Measurements from ENCODE around the gene RAD51B. TPM values are rescaled to one million over a fixed set of nuclear protein-coding genes. Genes with fewer than 3 reads are reported as not detected.
"Not testable (repeated sequence)": the region's sequence is repeated elsewhere in the genome, so short reads cannot be mapped to it uniquely, and the experiment has no call there.

RAD51B gene
- total RNA-seq: 3.3 TPM

- DNase-seq (ENCODE audit: low spot score) (peak; percentile 88), ATAC-seq (peak; percentile 85)
These were observed at the start of gene RAD51B for GRCh38 chr14:67819563-67820421. Gene RAD51B, plus strand, starts transcription at chr14:67819779.

- DNase-seq (ENCODE audit: low spot score): no peak
- no peak for ATAC-seq
These were observed 45.7 kb upstream of the RAD51B start for GRCh38 chr14:67773844-67774377.

GRCh38 chr14:67776653-67777322, 42.8 kb upstream of the RAD51B start:
- DNase-seq (ENCODE audit: low spot score): no peak
- ATAC-seq: no peak

- ATAC-seq (no peak), DNase-seq (ENCODE audit: low spot score) (no peak)
These were observed 40.8 kb upstream of the RAD51B start for GRCh38 chr14:67778792-67779191.

DNA sequence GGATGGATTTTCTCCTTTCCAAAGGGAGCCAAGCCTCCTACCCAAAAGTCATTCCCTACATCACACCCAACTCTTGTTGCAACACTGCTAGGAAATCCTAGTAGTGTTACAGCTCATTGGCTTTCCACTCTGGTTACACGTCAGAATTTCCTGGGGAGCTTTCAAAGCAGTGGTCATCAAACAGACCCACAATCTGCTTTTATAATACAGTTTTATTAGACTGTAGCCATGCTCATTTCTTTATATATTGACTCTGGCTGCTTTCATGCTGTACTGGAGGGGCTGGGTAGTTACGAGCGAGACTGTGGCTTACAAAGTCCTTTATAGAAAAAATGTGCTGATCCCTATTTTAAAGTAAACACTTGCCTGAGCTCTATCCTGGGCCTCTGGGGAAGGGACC, 37.5 kb upstream of the RAD51B start:
- ATAC-seq: no peak
- DNase-seq (ENCODE audit: low spot score): no peak

- ATAC-seq (no peak), DNase-seq (ENCODE audit: low spot score) (no peak)
These were observed 35.2 kb upstream of the RAD51B start for GRCh38 chr14:67784244-67784823.

GRCh38 chr14:67785270-67786109, 34.1 kb upstream of the RAD51B start:
- ATAC-seq (no peak), DNase-seq (ENCODE audit: low spot score) (no peak)

- ATAC-seq: no peak
- DNase-seq (ENCODE audit: low spot score): no peak
These were observed 31.9 kb upstream of the RAD51B start for GRCh38 chr14:67787673-67788072.

- ATAC-seq: no peak
- DNase-seq (ENCODE audit: low spot score): no peak
These were observed 20.8 kb upstream of the RAD51B start for GRCh38 chr14:67798731-67799130.

DNA sequence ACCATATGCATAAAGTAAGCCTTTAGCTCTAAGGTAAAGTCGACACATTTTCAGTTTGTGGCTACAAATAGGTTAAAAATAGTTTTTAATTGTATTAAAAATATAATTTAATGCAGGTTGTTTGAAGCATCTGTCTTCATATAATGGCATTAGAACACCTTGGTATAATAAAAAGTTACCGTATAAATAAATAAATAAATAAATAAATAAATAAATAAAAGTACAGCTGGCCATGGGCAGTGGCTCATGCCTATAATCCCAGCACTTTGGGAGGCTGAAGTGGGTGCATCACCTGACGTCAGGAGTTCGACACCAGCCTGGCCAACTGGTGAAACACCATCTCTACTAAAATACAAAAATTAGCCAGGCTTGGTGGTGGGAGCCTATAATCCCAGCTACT, 18.8 kb upstream of the RAD51B start:
- ATAC-seq: no peak
- no peak for DNase-seq (ENCODE audit: low spot score)

GRCh38 chr14:67806246-67806645, 13.3 kb upstream of the RAD51B start:
- DNase-seq (ENCODE audit: low spot score): no peak
- ATAC-seq: no peak

DNA sequence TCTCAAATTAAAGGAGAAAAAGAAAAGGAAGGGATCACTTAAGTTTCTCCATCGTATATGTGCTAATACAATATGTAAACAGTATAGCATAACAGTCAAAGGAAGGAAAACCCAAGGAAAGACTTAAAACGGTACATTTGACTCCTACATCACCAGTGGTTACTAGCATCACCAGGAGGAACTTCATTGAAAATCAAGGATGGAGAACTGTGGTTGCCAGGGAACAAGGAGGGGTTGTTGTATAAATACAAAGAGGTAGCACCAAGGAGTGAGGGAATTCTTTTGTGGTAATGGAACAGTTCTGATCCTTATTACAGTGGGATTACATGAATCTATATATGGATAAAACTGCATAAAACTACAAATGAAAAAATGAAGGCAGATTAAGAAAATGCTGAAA, 4.8 kb upstream of the RAD51B start:
- DNase-seq (ENCODE audit: low spot score): no peak
- ATAC-seq: no peak

- ATAC-seq: no peak
- no peak for DNase-seq (ENCODE audit: low spot score)
These were observed 3.9 kb upstream of the RAD51B start for GRCh38 chr14:67815573-67816225.

DNA sequence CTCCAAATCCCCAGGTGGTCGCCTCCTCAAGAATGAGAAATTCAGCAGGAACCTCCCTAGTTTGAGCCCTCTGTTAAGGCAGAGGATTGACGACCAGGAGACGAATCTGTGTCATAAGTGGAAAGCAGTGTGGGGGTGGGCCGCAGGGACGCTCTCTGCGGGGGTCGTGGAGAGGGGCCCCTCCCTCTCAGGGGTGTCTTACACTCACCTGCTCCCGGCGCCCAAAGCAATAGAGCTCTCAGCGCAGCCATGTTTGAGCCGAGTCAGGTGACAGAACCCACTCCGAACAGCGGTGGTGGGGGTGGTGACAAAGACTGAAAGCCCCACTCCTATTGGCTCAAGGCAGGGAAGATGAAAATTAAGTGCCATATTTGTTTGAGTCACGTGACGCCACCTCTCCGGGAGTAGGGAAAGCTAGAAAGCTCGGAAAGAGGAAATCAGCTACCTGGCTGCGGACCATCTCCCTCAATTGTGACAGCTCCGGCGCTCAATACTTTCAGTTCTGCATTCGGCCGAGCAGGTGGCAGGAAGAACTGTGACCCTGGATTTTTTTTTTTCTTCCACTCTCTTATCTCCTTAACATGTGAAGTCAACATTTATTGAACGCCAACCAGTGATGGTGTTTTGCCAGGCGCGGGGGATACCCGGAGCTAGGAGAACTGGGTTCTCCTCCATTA, 3.1 kb upstream of the RAD51B start, which contains the start of gene ZFYVE26:
Gene ZFYVE26, minus strand, starts transcription at position 265 of the 677 bp plus-strand sequence. CDS start 627 bp downstream, outside the sequence.
- peak; percentile 95 for DNase-seq (ENCODE audit: low spot score)
- ATAC-seq: peak; percentile 87

DNA sequence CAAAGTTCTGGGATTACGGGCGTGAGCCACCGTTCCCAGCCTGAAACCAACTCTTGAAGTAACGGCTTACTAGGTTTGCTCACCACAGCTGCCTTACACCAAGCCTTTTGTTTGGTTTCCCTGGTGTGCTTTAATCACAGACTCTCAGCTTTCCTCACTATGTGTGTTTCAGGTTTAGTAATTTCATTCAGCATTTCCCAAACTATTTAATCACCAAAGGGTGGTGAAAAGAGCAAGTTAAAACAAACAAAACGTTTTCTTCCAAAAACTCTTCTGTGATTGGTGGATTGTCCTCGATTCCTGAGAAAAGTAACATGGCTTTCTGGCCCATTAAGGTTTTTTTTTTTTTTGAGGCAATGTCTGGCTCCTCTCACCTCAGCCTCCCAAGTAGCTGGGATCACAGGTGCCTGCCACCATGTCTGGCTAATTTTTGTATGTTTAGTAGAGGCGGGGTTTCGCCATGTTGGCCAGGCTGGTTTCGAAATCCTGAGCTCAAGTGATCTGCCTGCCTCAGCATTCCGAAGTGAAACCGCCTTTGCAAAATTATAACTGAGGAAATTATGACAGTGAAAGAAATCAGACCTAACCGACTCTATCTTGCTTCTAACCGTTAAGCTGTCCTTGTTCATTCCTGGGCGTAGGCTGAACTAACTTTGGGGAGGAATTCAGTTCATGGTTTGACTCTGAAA, 1.7 kb upstream of the RAD51B start:
- ATAC-seq: no peak
- DNase-seq (ENCODE audit: low spot score): no peak

DNA sequence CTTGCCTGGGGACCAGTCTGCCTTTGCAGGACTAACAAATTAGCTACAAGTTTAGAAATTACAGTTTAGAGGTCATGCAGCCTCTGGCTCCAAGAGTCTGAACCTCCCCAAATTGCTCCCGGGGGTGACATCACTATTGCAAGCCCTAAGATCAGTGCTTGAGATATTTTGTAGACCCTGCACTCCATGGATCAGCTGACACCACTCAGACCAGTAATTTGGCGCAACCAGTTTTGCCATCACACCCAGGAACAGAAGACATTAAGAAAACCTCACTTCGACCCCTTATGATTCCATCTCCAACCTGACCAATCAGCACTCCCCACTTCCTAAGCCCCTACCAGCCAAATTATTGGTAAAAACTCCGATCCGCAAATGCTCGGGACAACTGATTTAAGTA, 1.1 kb upstream of the RAD51B start:
- ATAC-seq; DNase-seq (ENCODE audit: low spot score): not testable (repeated sequence)

DNA sequence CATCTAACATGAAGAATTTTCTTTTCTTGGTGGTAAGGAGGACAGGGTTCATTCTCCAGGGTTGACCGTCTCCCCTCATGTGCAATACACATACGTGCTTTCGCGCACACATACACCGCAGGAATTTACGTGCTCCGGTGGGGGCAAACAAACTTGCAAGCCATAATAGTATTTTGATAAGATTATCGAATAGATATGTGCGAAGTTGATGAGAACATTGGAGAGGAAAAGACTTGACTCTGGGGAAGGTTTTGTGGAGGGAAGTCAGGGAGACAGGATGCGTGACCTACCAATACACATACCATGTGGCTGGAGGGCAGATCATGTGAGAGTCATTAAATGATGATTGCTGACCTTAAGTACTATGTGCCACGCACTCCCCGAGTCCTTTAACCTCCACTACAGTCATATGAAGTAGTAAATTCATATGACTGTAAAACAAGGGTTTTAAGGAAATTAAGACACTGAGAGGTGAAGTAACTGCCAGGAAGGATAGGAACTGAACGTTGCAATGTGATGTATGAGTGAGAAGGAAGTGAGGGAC, 921 bp downstream of the RAD51B start:
- ATAC-seq (no peak), DNase-seq (ENCODE audit: low spot score) (no peak)

- no peak for ATAC-seq
- no peak for DNase-seq (ENCODE audit: low spot score)
These were observed 1.5 kb downstream of the RAD51B start for GRCh38 chr14:67821121-67821520.

- ATAC-seq (no peak), DNase-seq (ENCODE audit: low spot score) (no peak)
These were observed 11.5 kb downstream of the RAD51B start for GRCh38 chr14:67831113-67831512.

All from left lobe of liver (tissue), 2 donors.